ENCODE measurements around the gene RFX5. TPM values are rescaled to one million over a fixed set of nuclear protein-coding genes. Genes with fewer than 3 reads are reported as not detected.

RFX5 gene
- total RNA-seq, 1 experiment from 2014 or later = 72.7 TPM

DNA sequence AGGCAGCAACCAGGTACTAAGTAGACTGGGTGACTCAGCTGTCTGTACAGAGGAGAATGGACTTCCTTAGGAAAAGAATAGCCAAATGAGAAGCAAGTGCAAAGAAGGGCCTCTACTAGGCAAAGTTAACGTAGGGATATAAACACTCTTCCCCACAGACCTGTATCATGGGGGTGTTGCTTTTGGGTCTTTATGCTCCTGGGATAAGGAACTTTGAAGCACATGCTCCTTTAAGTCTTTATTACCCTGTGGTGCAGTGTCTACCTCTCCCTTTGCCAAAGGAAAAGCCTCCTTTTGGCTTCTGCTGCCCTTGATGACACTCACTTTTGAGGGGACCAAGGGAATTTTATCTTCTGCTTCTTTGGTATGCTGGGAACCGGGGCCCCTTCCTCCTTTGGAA is 5.0 kb downstream of the RFX5 start:
- H4K20me1 ChIP-seq (ENCODE audit: control insufficient read depth, insufficient read depth, insufficient read length) = peaks cover 2% of the 10 kb centered on the region
- peaks cover 7% of the 10 kb centered on the region for H3K23me2 ChIP-seq (ENCODE audit: insufficient read length, low read depth, low read length, poor library complexity, severe bottlenecking)
- H3K18ac ChIP-seq (ENCODE audit: insufficient read length, low read depth, low read length) = no peak overlapping the region
- H2AK5ac ChIP-seq (ENCODE audit: insufficient read length, low read length) = no peak overlapping the region
- no peak overlapping the region for H3K4ac ChIP-seq (ENCODE audit: low read depth, low read length)
- no peak overlapping the region for H2BK120ac ChIP-seq (ENCODE audit: low read depth, low read length, poor library complexity, severe bottlenecking)
- no peak for TF ChIP-seq CTCF (conservative IDR thresholded peaks at IDR 0.05)
- H2BK15ac ChIP-seq (ENCODE audit: low read depth, low read length) = no peak overlapping the region
- H3K79me2 ChIP-seq (ENCODE audit: insufficient read depth, low read length) = peaks cover 1% of the 10 kb centered on the region; the same call in 1 of the 2 replicates
- peaks cover 12 to 16% of the 10 kb centered on the region in 2 experiments for H3K4me1 Mint-ChIP-seq
- H3K27ac Mint-ChIP-seq = peak overlapping the region in 1 of 3 experiments; percentile 89; a peak in 2 of 7 replicates
- H3K4me2 ChIP-seq (ENCODE audit: insufficient read depth, insufficient read length, low read length) = no peak overlapping the region
- no peak overlapping the region for H3T11ph ChIP-seq (ENCODE audit: low read length)
- no peak overlapping the region for H3K9ac ChIP-seq (ENCODE audit: extremely low read depth, insufficient read length, low read length)
- no peaks in the 10 kb centered on the region for H3K27me3 ChIP-seq (ENCODE audit: insufficient read depth, low read length)
- H3K56ac ChIP-seq (ENCODE audit: insufficient read length, low read depth, low read length) = no peak overlapping the region
- no peak overlapping the region for H4K8ac ChIP-seq (replicated peaks; ENCODE audit: insufficient read length, low read depth, low read length)
- peaks cover 9% of the 10 kb centered on the region for H3K79me1 ChIP-seq (ENCODE audit: insufficient read depth, low read depth, low read length, poor library complexity, severe bottlenecking)
- H3K9me3 Mint-ChIP-seq = no peaks in the 10 kb centered on the region
- H3K27ac ChIP-seq (ENCODE audit: insufficient read length, low read depth, low read length) = no peak overlapping the region
- H3K9me3 ChIP-seq (ENCODE audit: control insufficient read depth, low read depth, low read length) = no peaks in the 10 kb centered on the region
- no peaks in the 10 kb centered on the region for H3K4me1 ChIP-seq (ENCODE audit: insufficient read depth, low read length)
- H3K14ac ChIP-seq (ENCODE audit: insufficient read depth, low read length) = no peak overlapping the region
- no peak overlapping the region for H2BK5ac ChIP-seq (ENCODE audit: insufficient read length, low read length)
- no peak overlapping the region for H2BK12ac ChIP-seq (ENCODE audit: insufficient read length, low read depth, low read length)
- no peak overlapping the region for H2BK20ac ChIP-seq (ENCODE audit: low read depth, low read length, poor library complexity, severe bottlenecking)
- no peak overlapping the region for H4K5ac ChIP-seq (ENCODE audit: insufficient read length, low read depth, low read length)
- H3K23ac ChIP-seq (ENCODE audit: insufficient read length, low read depth, low read length) = no peak overlapping the region
- H4K91ac ChIP-seq (ENCODE audit: insufficient read length, low read depth, low read length) = no peak overlapping the region
- no peak overlapping the region for H3K4me3 Mint-ChIP-seq
- DNase-seq = no peak
- H3K36me3 Mint-ChIP-seq (ENCODE audit: insufficient read depth in 1 of 3, low read depth in 3 of 3) = peaks cover 28 to 46% (median 42%) of the 10 kb centered on the region in 3 experiments
- H2AFZ ChIP-seq (ENCODE audit: low read length) = no peak overlapping the region
- no peaks in the 10 kb centered on the region for H3K27me3 Mint-ChIP-seq (ENCODE audit: low read depth)
- WGBS (ENCODE audit: extremely low coverage, insufficient read length, low lambda C conversion rate) = no CpG with 5 or more reads among the region's 2 CpGs

All from H9 (cell line).